ENCODE measurements around the gene SLC8A2.
"Not testable (repeated sequence)": the region's sequence is repeated elsewhere in the genome, so short reads cannot be mapped to it uniquely, and the experiment has no call there.

SLC8A2 gene

GRCh38 chr19:47407417-47407774, 64.3 kb downstream of the SLC8A2 start:
- no peak for DNase-seq

DNA sequence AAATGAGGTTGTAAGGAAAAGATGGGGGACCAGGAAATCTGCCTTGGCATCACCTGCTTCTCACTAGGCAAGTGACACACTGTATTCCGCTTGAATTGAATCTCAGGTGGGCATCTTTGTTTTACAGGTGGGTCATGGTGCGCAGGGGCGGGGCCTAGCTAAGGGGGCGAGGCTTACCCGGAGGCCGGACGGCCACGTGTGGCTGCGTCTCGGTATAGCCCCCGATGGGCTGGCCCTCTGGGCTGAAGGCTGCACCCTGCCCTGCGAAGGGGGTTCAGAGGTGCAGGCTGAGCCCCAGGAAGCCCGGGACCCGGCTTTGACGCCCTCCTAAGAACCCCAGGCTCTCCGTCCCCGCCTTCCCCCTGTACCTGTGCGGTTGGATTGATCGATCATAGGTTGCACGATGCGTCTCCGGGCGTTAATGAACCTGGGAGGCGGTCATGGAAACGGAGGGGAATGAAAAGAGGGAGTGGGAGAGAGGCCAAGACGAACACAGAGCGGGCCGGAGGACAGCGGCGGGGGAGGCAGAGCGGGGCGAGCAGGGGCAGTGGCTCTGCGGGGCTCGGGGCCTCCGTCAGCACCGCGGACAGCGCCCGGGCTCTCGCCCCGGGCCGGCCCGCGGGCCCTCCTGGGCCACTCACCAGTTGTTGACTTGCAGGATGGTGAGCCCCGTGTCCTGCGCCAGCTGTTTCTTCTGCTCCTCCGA, 64.8 kb downstream of the SLC8A2 start:
- no peak for DNase-seq

DNA sequence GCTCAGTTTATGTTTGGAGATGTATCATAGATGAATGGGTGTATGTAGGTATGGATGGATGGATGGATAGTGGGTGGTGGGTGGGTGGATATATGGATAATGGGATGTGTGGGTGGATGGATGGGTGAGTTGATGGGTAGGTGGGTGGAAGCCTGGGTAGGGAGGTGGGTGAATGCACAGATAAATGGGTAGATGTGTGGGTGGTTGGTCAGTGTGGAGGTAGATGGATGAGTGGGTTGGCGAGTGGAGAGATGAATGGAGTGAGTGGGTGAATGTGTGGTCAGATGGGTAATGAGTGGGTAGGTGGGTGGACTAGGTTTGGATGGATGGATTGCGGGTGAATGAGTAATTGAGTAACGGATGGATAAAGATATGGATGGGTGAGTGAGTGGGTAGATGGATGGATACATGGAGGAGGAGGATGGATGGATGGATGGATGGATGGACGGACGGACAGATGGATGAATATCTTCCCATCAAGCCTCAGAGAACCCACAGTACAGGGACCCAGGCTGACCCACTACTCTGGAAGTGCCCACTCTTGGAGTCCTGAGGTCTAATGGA, 65.8 kb downstream of the SLC8A2 start:
- no peak for DNase-seq

- DNase-seq: no peak
Measured at GRCh38 chr19:47405197-47405550, 66.5 kb downstream of the SLC8A2 start.

- DNase-seq: no peak
Measured at GRCh38 chr19:47404334-47405196, 67.1 kb downstream of the SLC8A2 start.

- no peak for DNase-seq
Measured at GRCh38 chr19:47402504-47402903, 69.2 kb downstream of the SLC8A2 start.

DNA sequence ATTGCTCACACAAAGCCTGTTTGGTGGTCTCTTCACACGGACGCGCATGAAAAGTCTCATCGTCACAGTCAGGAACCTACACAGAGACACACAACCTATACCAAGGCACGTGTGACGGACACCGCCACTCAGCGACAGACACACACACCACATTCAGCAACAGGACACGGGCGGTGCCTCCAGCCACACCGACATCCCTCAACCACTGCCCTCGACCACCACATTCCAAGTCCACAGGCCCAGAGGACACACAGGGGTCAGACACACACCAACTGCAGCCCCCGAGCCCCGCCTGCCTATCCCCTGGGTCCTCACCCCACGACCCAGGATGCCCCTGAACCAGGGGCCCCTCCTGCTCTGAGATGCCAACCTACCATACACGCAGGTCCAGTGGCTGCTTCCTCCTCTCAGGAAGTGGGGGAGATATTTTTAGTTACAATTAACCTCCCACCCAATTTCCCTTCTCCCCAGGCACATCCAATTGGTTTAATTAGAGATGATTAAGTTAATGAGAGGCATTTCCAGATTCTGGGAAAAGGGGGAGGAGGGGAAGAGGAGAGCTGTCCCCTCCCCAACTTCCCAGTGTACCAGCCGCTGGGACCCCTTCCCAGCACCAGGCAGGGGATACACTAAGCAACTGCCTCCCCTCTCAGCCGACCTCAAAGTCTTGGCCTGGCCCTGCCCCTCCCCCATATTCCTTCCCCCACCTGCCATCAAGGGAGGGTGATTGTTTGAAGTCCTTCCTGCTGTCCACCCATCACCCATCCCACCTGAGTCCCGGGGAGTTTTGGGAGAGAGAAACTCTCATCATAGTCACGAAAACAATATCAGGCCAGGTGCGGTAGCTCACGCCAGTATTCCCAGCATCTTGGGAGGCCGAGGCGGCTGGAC, 72.7 kb downstream of the SLC8A2 start:
- no peak for DNase-seq

DNA sequence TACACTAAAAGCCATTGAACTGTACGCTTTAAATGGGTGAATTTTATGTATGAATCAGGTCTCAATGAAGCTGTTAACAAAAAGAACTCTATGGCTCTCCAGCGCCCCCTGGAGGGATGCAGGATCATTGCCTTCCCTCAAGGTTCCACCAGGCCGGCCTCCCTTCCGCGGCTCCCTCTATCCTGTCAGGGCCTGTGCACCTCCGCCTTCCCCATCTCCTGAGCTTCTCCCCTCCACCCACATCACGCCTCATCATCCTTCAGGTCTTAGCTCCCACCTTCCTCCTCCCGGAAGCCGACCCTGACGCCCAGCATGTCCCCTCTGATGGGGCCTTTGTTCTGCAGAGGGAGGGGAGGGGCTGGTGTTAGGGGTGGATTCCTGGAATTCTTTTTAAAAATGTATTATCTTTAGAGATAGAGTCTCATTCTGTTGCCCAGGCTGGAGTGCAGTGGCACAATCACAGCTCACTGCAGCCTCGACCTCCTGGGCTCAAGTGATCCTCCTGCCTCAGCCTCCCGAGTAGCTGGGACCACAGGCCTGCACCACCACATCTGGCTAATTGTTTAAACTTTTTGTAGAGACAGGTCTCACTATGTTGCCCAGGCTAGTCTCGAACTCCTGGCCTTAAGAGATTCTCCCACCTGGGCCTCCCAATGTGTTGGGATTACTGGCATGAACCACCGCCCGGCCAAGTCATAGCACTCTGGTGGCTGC, 80.0 kb downstream of the SLC8A2 start:
- DNase-seq: peak; percentile 75

DNA sequence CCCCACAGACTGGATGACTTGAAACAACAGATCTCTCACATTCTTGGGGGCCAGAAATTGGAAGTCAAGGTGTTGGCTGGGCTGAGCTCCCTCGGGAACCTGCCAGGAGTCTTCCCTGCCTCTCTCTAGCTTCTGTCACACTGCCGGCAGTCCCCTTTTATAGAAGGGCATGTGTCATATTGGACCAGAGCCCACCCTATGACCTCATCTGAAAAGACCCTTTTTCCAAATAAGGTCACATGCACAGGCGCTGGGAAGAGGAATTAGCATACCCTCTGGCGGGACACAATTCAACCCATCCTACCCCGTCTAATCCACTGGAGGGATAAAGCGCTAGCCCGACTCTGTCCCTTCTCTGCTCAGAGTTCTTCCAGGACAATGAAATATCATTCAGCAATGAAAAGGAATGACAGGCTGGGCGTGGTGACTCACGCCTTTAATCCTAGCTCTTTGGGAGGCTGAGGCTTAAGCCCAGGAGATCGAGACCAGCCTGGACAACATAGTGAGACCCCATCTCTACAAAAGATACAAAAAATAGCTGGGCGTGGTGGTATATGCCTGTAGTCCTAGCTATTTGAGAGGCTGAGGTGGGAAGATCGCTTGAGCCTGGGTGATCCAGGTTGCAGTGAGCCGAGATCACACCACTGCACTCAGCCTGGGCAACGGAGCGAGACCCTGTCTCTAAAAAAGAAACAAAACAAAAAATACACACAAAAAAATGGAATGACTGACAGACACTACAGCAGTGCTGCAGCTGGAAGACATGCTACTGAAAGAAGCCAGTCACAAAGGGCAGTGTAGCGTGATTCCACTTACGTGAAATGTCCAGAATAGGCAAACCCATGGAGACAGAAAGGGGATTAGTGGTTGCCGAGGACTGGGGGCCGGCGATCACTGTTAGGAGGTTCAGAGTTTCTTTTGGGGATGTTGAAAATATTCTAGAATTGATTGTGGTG, 80.9 kb downstream of the SLC8A2 start:
- no peak for DNase-seq

GRCh38 chr19:47389150-47389556, 82.5 kb downstream of the SLC8A2 start:
- peak; percentile 16 for DNase-seq

- not testable (repeated sequence) for DNase-seq
Measured at GRCh38 chr19:47388721-47389120, 83.0 kb downstream of the SLC8A2 start.

DNA sequence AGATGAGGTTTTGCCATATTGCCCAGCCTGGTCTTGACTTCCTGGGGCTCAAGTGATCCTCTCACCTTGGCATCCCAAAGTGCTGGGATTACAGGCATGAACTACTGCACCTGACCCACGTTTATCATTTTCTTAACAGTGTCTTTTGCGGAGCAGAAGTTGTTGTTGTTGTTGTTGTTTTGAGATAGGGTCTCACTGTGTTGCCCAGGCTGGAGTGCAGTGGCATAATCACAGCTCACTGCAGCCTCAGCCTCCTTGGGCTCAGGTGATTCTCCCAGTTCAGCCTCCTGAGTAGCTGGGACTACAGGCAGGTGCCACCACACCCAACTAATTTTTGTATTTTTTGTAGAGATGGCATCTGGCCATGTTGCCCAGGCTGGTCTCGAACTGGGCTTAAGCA, 84.1 kb downstream of the SLC8A2 start:
- DNase-seq: not testable (repeated sequence)

DNA sequence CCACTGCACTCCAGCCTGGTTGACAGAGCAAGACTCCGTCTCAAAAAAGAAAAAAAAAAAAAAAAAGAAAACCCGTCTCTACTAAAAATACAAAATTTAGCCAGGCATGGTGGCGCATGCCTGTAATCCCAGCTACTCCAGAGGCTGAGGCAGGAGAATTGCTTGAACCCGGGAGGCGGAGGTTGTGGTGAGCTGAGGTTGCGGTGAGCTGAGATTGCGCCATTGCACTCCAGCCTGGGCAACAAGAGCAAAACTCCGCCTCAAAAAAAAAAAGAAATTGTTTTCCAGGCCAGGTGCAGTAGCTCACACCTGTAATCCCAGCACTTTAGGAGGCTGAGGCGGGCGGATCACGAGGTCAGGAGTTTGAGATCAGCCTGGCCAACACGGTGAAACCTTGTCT, 85.1 kb downstream of the SLC8A2 start:
- DNase-seq: not testable (repeated sequence)

- not testable (repeated sequence) for DNase-seq
Measured at GRCh38 chr19:47384533-47384932, 87.2 kb downstream of the SLC8A2 start.

GRCh38 chr19:47383890-47384289, 87.8 kb downstream of the SLC8A2 start:
- DNase-seq: not testable (repeated sequence)

GRCh38 chr19:47381653-47382279, 89.9 kb downstream of the SLC8A2 start:
- DNase-seq: peak; percentile 29

GRCh38 chr19:47381121-47381520, 90.6 kb downstream of the SLC8A2 start:
- no peak for DNase-seq

GRCh38 chr19:47380559-47380958, 91.1 kb downstream of the SLC8A2 start:
- DNase-seq: no peak

DNA sequence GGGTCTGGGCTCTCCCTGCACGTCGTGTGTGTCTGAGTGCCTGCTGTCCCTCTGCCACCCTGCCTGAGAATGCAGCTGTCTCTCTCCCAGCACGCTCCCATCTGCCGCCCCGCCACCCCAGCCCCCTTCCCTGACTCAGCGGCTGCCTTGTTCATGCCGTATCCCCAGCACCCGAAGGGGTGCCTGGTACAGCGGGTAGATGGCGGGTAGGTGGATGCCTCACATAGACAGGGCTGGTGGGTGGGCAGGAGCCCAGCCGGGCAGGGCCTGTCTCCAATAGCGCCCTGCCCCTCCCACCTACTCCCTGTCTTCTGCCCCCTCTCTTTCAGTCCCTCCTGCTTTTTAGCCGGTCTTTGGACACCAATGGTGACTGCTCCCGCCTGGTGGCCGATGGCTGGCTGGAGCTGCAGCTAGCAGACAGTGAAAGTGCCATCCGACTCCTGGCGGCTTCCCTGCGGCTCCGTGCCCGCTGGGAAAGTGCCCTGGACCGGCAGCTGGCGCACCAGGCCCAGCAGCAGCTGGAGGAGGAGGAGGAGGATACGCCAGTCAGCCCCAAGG, 92.2 kb downstream of the SLC8A2 start:
- no peak for DNase-seq

GRCh38 chr19:47378246-47378645, 93.4 kb downstream of the SLC8A2 start:
- no peak for DNase-seq

All from CD4-positive, alpha-beta T cell treated with Interleukin-4 for 4 hours (primary cell).